Peyer's patch (tissue), 4 donors: ENCODE measurements around the gene ROBO1. TPM values are rescaled to one million over a fixed set of nuclear protein-coding genes. Genes with fewer than 3 reads are reported as not detected.
A peak's percentile ranks its signal among the peaks of the same experiment; 100 is the strongest.

Source experiments
- DNase-seq, 3 donors: peaks; one replicate each; pipeline ENCODE4 v3.0.0-alpha.2; 2017 to 2019
- H3K27ac ChIP-seq, 4 donors: fragments of 200-600 bp; sonication (generic); one replicate each; pipeline ENCODE4 v1.5.1; 2016 to 2019
- H3K27me3 ChIP-seq, 2 donors: fragments of 200-600 bp; sonication (generic); one replicate each; pipeline ENCODE4 v1.5.1; 2019
- H3K36me3 ChIP-seq, 3 donors: fragments of 200-600 bp; sonication (generic); one replicate each; pipeline ENCODE4 v1.5.1; 2016 to 2019
- H3K4me1 ChIP-seq, 4 donors: fragments of 200-600 bp; sonication (generic); one replicate each; pipeline ENCODE4 v1.5.1; 2016 to 2019
- H3K4me3 ChIP-seq, 4 donors: fragments of 200-600 bp; sonication (generic); 1 replicate in 3 of 4; 2 replicates in 1 of 4; pipeline ENCODE4 v1.5.1; 2016 to 2019; ENCODE audit warnings: mild to moderate bottlenecking in 1 of 4
- H3K9me3 ChIP-seq, 4 donors: fragments of 200-600 bp; sonication (generic); one replicate each; pipeline ENCODE4 v1.5.1; 2016 to 2019; ENCODE audit warnings: mild to moderate bottlenecking in 1 of 4
- POLR2A ChIP-seq, 2 donors: fragments of 450-650 bp; IDR thresholded peaks; one replicate each; pipeline ENCODE4 v1.5.1; 2017; ENCODE audit warnings: antibody characterized with exemption in 2 of 2, mild to moderate bottlenecking in 2 of 2, moderate library complexity in 2 of 2
- total RNA-seq, 4 donors: library from RNA; depleted of rRNA; stranded (reverse); fragments of >200 nt; gene quantifications; one replicate each; pipeline ENCODE4 v1.1.0, GENCODE V29; 2016
- TF ChIP-seq, protein P1 (sequence below), 6 experiments: fragments of 450-650 bp in 4 of 6; fragments of 200-600 bp in 2 of 6; sonication (generic) in 1 of 6; IDR thresholded peaks; one replicate each; pipeline ENCODE4 v1.5.1; 2017 to 2019; ENCODE audit warnings: antibody characterized with exemption in 6 of 6, mild to moderate bottlenecking in 3 of 6, moderate library complexity in 1 of 6

The ROBO1 gene
- total RNA-seq, 4 donors from 2014 or later, result 9.5 to 41.3 (median 24.2) TPM

DNA sequence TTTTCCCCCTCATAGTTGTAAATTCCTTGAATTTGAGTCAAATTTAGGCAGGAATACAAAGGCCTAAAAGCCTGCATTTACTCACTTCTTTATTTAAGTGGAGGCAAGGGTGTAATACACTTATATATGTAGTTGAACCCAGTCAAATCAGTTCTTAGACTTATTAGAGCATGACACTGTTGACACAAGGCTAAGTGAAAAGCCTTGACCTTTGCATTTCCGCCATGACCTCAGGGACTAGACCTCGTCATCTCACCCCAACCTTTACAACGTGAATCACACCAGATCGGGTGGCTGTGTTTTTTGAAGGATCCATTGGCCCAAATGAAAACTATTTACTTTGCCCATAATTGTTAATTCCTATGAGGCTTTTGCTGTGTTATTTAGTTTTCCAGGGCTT, 774.4 kb downstream of the ROBO1 start:
- peaks cover 0 to 9% (median 0%) of the 10 kb centered on the region in 4 donors for H3K4me1 ChIP-seq
- H3K4me3 ChIP-seq, result no peak overlapping the region
- H3K9me3 ChIP-seq, result no peaks in the 10 kb centered on the region
- no peak overlapping the region for H3K27ac ChIP-seq
- no peak for DNase-seq
- H3K36me3 ChIP-seq, result no peaks in the 10 kb centered on the region
- H3K27me3 ChIP-seq, result no peaks in the 10 kb centered on the region
- TF ChIP-seq, protein P1, sequence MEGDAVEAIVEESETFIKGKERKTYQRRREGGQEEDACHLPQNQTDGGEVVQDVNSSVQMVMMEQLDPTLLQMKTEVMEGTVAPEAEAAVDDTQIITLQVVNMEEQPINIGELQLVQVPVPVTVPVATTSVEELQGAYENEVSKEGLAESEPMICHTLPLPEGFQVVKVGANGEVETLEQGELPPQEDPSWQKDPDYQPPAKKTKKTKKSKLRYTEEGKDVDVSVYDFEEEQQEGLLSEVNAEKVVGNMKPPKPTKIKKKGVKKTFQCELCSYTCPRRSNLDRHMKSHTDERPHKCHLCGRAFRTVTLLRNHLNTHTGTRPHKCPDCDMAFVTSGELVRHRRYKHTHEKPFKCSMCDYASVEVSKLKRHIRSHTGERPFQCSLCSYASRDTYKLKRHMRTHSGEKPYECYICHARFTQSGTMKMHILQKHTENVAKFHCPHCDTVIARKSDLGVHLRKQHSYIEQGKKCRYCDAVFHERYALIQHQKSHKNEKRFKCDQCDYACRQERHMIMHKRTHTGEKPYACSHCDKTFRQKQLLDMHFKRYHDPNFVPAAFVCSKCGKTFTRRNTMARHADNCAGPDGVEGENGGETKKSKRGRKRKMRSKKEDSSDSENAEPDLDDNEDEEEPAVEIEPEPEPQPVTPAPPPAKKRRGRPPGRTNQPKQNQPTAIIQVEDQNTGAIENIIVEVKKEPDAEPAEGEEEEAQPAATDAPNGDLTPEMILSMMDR (IDR thresholded peaks at IDR 0.05), result no peak
- TF ChIP-seq POLR2A (IDR thresholded peaks at IDR 0.05), result no peak

DNA sequence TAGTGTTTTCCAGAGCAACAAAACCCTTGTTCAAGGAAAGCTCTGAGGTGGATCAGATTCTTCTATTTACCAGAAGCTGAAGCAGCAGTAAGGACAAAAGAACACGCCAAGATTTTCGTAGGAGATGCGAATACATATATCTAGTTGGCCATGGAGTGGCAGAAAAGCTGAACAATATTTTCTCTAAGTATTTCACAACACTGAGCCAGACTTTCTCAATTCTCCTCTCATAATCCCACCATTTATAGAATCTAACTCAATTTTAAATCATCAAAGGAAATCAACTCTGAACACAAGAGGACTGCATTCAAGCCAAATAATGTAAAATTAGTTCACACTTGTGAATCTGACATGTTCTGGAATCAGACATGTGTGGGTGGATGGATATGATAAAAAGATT, 775.0 kb downstream of the ROBO1 start:
- Histone ChIP-seq H3K27me3 (no peaks in the 10 kb centered on the region), H3K9me3 (no peaks in the 10 kb centered on the region), H3K4me1 (peaks cover 0 to 9% (median 0%) of the 10 kb centered on the region in 4 donors), H3K4me3 (no peak overlapping the region), H3K36me3 (no peaks in the 10 kb centered on the region), H3K27ac (peak overlapping the region in 2 of 4 donors; percentile 13 to 48)
- TF ChIP-seq, protein P1 (IDR thresholded peaks at IDR 0.05), result no peak
- TF ChIP-seq POLR2A (IDR thresholded peaks at IDR 0.05), result no peak
- DNase-seq, result no peak

DNA sequence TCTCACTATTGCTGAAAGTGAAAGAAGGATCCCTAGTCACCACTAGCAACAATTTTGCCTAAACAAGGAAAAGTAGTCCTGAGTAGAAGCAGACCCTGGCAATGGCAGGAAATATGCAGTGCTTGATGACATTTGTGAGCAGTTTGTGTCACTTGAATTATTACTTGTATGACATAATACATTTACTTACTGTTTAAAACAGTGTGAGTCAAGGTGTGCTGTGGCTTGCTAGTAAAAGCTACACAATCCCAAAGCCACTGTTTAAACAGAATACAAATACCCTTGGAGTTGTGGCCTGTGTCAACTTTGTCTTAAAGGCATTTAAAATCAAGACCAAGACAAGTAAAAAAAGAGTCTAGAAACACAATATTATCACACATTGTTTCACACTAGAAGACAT, 775.4 kb downstream of the ROBO1 start:
- H3K27ac ChIP-seq, result peak overlapping the region in 2 of 4 donors; percentile 13 to 48
- no peak for DNase-seq
- H3K4me3 ChIP-seq, result no peak overlapping the region
- H3K36me3 ChIP-seq, result no peaks in the 10 kb centered on the region
- H3K27me3 ChIP-seq, result no peaks in the 10 kb centered on the region
- no peaks in the 10 kb centered on the region for H3K9me3 ChIP-seq
- TF ChIP-seq POLR2A (IDR thresholded peaks at IDR 0.05), result no peak
- TF ChIP-seq, protein P1 (IDR thresholded peaks at IDR 0.05), result no peak
- H3K4me1 ChIP-seq, result peaks cover 0 to 9% (median 0%) of the 10 kb centered on the region in 4 donors

DNA sequence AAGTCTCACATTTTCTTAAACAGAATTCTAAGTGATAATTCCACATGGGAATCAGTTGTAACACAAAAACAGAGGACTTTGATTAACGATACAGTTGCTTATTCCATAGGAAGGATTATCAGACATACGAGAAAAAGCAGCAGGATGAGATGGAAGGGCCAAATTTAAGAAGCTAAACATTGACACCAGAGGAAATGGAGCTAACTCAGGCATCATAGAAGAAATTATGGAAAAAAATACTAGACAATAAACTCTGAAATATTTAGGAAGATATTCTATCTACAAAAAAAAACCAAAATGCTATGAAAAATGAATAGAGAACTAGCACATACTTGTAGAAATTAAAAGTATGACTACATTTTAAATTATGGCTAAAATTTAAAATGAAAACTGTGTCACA, 776.1 kb downstream of the ROBO1 start:
- Histone ChIP-seq H3K27ac (no peak overlapping the region), H3K27me3 (no peaks in the 10 kb centered on the region), H3K4me1 (peaks cover 0 to 9% (median 0%) of the 10 kb centered on the region in 4 donors), H3K9me3 (no peaks in the 10 kb centered on the region), H3K4me3 (no peak overlapping the region), H3K36me3 (no peaks in the 10 kb centered on the region)
- no peak for DNase-seq
- TF ChIP-seq, protein P1 (IDR thresholded peaks at IDR 0.05), result no peak
- no peak for TF ChIP-seq POLR2A (IDR thresholded peaks at IDR 0.05)

DNA sequence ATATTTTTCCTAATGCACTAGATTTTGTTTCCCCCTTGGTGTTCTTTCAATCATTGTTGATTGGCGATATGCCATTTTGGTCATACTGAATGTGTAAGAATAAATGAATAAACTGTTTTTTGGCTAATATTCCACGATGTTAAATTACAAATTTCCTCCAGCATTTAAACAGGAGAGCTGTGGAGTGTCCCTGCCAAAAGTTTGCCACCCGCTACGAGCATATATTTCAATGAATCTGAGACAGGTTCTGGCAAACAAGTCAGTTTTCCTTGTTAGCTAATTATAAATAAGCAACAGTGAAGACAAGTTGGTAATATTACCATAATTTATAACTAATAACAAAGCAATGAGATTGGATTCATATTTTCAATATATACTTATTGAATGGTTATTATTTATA, 777.6 kb downstream of the ROBO1 start:
- no peak for DNase-seq
- Histone ChIP-seq H3K9me3 (no peaks in the 10 kb centered on the region), H3K4me1 (peaks cover 0 to 9% (median 0%) of the 10 kb centered on the region in 4 donors), H3K27ac (no peak overlapping the region), H3K36me3 (no peaks in the 10 kb centered on the region), H3K4me3 (no peak overlapping the region), H3K27me3 (no peaks in the 10 kb centered on the region)
- TF ChIP-seq, protein P1 (IDR thresholded peaks at IDR 0.05), result no peak
- no peak for TF ChIP-seq POLR2A (IDR thresholded peaks at IDR 0.05)

DNA sequence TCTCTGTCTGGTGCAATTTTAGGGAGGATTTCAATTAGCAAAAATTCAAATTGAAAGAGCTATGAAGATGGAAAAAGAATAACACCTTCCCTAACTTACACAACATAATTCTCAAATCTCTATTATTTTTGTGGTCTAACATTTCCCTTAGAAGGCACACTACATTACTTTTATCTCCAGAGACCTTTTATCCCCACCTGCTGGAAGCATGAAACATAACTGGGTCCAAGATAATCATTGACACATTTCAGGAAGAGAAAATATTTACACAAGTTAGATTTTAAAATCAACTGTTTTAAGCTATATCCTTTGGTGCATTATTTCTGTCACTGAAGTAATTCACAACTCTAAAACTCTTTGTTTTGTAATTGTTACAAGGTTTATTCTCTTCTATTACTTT, 779.5 kb downstream of the ROBO1 start:
- no peak for DNase-seq
- no peak overlapping the region for H3K27ac ChIP-seq

More for the DNA sequence above, 779.5 kb downstream of the ROBO1 start:
- H3K4me3 ChIP-seq, result no peak overlapping the region
- no peaks in the 10 kb centered on the region for H3K9me3 ChIP-seq
- H3K27me3 ChIP-seq, result no peaks in the 10 kb centered on the region
- TF ChIP-seq POLR2A (IDR thresholded peaks at IDR 0.05), result no peak
- TF ChIP-seq, protein P1 (IDR thresholded peaks at IDR 0.05), result peak in 4 of 6 experiments; percentile 9 to 58 (median 48)
- no peaks in the 10 kb centered on the region for H3K36me3 ChIP-seq
- H3K4me1 ChIP-seq, result peaks cover 0 to 9% (median 0%) of the 10 kb centered on the region in 4 donors
